Stimulated activated CD4-positive, alpha-beta T cell treated with anti-CD3 and anti-CD28 coated beads, TNF-alpha, amount 100 ng/mL, for 1 hour (primary cell): ENCODE results near the gene ABR.
"Not testable (repeated sequence)": the region's sequence is repeated elsewhere in the genome, so short reads cannot be mapped to it uniquely, and the experiment has no call there.

Source experiments
- DNase-seq, 3 donors: peaks; one replicate each; pipeline ENCODE4 v3.0.0-alpha.2; 2020; ENCODE audit warnings: low read depth in 3 of 3, low spot score in 1 of 3

ABR gene

DNA sequence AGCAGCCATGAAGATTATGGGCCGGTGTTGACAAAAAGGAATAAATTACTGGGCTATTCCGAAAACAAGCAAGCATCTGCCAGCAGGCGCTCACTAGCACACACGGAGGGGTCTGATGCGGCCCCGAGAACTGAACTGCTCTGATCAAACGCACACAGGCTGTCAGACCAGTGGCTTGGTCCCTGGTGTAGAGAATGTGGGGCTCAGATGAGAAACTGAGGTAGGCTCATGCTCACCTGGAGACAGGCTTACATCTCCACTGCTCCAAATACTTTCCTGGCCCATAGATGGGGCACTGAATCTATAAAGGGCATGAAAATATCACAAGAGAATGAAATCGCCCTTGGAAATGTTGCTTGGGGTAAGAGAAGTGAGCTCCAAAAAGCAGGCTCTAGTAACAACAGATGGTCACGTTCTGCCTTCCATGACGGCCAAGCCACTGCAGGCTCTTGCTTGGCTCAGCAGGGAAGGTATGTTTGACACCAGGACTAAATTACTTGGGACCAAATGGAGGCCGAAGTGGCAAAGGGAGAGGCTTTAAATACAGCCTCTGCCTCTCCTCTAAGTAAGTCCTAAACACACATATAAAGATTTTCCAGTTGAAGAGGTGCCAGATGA is 5.4 kb downstream of the ABR start:
- DNase-seq = no peak

DNA sequence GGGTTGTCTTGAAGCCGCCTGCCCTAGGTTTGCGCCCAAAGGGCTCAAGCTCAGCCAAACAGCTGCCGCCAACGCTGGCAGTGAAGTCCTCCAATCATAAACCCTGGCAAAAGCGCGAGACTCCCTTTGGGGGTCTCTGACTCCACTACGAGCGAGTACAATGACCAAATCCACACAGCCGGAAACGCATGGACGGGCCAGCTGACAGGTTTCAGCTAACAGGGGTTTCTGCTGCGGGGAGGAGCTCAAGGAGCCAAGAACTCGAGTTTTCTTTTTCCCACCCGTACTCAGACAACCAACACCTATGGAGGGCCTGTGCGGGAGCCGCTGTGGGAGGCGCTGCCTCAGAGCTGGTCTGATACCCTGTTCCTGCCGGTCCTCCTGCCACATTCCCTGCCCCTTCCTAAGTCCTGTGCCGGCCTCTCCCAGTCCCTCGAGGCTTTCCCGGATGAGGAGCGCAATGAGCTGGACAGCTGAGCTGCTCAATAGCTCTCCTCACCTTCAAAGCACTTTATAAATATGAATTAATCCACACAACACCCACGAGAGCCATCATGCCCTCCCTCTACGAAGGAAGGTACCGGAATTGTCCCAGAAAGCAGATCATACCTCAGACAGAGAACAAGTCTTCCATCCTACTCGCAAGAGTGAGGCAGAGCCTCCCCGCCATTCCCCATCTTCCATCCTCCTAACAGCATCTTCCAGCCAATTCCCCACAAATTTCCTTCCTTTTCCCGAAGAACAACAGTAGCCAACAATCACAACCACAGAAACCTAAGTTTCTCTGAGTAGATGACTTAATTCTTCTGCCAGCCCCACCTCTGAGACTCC is 6.1 kb downstream of the ABR start:
- DNase-seq = no peak

DNA sequence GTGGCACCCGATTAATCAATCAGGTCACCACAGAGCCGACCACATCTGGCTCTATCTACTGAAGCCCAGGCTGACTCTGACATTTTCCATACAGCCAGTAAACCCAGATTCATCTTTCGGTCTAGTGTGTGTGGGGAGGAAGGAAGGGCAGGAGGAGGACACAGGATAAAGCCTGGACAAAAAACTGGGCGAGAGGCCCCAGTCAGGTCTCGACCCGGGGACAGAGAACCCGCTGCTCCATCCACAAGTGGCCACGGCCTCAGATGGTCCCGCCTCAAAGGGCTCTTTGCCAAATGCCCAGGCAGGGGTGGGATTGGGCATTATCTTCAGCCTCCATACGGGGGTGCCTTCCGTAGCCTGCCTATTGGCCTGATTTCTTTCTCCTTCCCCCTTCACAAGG is 7.8 kb downstream of the ABR start:
- DNase-seq = no peak

DNA sequence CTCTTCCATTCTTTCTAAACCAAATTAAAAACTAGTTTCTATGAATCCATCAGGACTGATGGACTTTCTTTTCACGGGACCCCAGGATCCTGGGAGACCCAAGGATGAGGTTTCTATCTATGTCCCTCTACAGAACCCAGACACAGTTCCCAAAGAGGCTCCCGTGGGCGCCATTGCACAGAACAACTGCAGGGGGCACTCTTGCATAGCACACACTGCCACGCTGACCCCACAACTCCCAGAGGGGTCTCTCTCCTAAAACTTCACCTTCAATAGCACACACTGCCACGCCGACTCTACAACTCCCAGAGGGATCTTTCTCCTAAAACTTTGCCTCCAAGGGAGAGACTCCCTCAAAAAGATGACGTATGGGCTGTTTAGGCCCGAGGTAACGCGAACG is 9.0 kb downstream of the ABR start:
- DNase-seq = no peak

DNA sequence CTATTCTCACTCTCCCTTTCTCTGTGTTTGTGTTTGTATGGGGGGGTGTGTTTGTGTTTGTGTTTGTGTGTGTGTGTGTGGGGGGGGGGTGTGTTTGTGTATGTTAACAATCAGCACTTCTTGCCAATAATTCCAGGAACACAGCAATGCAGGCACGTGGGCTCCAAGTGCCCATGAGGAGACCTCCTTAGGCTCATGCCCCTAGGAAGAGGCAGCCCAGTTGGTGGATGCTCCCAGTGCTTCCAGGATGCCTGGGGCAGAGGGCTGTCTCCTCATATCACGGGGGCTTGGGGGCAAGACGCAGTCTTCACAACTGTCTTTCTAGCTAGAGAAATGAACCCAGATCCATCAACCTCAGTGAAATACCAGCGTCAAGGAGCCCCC is 9.9 kb downstream of the ABR start:
- DNase-seq = no peak

DNA sequence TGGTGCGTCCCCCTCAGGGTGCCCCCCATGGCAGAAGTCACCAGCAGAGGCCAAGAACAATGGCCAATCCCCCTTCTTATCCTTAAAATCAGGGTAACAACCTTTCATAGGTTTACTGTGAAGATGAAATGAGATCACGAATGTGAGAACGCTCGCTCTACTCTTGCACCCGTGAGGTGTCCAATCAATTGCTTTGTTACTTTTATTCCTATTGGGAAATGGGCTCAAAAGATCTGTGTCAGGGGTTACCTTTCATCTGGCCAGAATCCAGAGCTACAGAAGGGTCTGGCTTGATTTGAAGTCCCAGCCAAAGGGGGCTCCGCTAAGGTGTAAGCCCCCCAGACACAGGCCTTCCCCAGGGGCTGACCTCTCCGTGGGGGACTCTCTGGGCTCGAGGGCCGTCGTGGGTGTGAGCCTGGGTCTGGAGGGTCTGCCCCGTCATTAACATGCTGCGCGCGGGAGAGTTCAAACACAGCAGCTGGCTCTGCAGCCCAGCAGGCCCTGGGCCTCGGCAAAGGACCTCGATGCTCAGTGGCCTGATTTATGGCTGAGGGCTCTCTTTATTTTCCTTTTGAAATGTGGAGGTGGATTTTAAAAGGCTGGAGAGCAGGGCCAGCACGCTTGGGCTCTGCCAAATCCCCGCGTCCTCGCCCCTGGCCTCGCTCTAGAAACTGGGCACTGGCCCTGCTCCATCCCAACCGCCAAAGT is 10.4 kb downstream of the ABR start:
- DNase-seq = no peak

DNA sequence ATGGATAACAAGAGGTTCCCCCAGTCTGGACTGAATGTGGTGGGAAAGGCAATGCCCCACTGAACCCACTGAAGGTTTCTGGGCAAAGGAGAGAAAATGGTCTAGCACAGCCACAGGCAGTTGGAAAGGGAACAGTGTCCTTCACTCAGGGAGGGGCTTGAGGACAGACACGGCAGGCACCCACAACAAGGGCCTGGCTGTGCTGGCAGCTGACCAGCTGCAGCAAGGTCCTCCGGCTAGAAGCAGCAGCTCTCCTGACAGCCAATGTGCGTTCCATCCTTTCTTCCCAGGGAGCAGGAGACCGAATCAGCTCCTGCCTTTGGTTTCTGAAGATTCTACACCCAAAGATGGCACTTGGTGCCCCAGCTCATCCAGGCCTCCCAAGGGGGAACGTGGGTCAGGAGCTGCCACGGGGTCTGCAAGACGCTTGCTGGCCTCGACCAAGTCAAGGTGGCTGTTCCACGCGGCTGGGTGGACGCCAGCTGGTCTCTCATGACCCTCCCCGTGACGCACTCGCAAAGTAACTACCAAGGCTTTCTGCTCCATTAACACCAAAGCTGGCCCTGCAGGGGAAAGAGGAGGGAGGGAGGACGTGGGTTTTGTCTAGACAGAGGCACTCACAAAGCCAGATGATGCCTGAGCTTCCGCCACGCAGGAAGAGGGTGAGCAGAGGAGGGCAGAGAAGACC is 11.1 kb downstream of the ABR start:
- no peak for DNase-seq

DNA sequence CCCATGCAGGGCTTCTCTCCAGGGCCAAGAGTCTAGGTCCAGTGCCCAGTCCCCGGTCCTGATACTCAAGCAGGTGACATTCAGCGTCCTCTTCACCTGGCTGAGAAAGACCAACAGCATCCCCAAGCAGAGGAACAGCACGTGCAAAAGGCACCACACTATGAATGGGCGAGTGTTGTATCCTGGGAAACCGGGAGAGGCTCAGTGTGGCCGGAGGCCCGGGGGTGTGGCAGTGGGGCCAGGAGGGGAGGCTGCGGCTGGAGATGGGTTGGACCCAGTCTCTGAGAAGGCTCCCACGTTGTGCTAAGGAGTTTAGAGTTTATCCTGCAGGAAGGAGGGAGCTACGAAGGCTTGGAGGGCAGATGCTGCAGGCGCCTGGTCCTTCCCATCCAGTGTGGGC is 13.5 kb downstream of the ABR start:
- DNase-seq = no peak

DNA sequence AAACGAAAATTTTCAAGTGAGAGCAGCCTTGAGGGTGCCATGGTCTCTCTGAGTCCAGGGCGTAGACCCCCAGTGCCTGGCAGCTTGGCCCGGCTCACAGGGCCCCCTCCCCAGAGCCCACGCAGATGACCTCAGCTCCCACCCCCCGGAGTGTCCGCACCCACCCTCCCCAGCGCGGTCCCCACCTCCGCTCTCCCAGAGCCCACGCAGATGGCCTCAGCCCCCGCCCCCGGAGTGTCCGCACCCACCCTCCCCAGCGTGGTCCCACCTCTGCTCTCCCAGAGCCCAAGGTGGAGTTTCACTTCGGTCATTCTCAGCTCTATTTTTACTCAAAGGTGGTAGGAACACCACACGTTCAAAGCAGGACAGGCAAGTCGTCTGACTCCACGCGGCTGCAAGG is 13.9 kb downstream of the ABR start:
- no peak for DNase-seq

DNA sequence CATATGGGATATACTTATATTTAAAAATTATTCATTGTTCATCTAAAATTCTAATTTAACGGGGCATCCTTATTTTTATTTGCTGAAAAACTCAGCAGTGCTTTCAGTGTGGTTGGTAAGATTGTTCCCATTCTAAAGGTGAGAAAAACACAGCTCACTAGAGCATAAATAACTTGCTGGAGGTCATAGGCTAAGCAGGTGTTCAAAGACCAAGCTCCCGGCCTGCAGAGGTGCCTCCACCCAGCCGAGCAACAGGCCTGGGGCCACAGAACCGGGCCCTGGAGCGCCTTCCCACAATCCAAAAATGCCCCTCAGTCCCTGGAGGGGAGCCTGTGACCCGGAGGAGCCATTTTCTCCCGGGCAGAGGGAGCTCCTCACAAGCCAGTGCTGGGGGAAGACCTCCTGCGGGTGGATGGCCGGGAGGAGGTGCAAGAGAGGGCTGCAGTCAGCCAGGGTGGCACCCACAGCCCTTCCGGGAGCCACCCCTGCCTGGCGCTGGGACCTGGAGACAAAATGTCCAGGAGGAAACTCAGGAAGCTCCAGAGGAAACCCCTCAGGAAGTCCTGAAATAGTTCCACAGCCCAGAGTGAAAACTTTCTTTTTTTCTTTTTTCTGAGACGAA is 14.7 kb downstream of the ABR start:
- DNase-seq = no peak

DNA sequence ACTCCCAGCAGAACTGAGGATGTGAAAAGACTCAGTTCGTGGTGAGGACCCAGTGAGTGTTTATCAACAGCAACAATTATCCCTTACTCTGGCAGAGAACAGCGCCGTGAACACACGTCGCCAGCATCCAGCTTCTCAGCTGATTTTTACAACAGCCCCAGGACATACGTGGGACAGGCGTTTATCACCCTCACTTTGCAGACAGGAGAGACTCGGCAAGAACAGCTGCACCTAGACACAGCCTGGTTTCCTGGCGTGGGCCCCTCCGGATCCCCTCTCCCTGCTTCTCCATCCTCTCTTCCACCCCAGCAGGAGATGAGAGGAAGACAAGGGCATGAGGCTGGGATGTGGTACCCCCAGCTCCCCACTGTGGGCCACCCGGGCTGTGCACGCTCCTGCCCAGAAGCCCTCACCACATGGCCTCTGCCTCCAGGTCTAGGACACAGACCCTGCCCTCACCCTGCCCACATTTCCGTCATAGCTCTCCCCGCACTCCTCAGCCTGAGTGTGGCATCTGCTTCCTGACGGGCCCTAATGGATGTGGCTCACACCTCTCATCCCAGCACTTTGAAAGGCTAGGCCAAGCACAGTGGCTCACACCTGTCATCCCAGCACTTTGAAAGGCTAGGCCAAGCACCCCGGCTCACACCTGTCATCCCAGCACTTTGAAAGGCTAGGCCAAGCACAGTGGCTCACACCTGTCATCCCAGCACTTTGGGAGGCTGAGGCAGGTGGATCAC is 17.5 kb downstream of the ABR start:
- DNase-seq = no peak

DNA sequence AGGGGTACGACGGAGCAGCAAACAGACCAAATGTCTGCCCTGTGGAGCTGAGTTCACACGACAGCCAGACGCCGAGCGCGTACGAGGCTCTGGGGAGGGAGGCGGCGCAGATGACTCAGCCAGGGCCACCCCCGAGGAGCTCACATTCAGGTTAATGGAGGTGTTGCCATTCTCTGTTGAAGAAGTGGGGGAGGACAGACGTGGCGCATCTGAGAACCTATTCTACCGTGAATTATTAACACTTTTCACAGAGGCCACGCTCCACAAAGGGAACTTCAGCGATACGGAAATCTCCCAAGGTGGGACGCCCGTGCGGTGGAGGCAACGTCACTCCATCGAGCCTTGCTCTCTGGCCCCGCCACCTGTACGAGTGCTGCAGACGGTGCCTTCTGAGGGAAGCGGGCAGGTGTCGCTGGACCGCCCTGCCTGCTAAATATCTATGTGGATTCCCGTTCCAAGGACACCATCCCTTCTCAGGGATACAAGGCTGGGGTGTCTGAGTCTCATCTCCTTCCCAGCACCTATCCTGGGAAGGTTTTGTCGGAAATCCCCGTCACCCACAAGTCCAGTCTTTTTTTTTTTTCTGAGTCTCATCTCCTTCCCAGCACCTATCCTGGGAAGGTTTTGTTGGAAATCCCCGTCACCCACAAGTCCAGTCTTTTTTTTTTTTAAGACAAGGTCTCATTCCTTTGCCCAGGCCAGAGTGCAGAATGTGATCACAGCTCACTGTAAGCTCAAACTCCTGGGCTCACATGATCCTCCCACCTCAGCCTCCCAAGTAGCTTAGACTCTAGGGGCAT is 19.0 kb downstream of the ABR start:
- DNase-seq = no peak

DNA sequence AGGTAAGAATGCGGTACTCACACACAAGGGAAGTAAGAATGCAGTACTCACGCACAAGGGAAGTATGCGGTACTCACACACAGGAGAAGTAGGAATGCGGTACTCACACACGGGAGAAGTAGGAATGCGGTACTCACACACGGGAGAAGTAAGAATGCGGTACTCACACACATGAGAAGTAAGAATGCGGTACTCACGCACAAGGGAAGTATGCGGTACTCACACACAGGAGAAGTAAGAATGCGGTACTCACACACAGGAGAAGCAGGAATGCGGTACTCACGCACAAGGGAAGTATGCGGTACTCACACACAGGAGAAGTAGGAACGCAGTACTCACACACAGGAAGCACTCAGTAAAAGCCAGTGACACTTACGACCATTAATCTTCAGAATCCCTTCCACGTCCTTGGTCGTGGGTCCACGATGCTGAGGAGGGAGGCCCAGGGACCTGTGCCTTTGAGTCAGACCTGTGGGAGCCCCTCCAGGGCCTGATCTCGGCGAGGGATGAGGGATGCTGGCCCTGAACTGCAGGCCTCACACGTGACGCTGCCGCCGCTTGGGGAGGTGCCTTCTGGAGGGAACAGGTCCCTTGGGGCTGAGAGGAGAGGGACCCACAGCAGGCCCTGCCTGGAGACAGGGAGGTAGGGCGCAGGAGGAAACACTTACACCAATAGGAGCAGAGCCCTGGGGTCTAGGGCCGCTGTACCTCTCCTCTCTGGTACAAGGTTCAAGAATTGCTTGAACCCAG is 20.2 kb downstream of the ABR start:
- DNase-seq = no peak

DNA sequence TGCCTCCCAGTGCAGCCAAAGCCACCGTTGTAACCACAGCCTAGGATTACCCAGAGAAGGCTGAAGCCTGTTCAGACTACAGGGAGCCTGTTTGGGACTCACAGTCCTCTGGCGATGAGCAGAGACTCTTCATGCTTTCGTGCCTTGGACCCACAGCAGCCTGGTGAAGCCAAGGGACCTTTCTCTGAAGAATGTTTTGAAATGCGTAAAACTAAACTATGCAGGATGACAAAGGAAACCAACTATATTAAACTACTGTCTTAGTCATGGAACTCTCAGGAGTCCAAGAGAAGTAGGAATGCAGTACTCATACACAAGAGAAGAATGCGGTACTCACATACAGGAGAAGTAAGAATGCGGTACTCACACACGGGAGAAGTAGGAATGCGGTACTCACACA is 20.9 kb downstream of the ABR start:
- no peak for DNase-seq

DNA sequence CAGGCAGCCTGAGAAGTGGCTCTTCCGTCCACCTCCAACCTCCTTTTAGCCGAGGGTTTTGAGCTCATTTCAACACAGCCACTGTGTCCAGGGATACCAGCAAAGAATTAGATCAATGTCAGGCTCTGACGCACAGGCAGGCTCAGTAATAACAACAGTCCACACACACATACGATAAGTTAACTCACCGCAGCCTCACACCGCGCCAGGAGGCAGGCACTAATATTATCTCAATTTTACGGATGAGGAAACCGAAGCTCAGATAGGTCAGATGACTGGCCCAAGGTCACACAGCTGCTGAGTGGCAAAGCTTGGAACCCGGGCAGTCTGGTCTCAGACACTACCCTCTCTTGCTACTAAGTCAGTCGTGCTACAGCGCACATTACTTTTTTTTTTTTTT is 22.9 kb downstream of the ABR start:
- DNase-seq = no peak

DNA sequence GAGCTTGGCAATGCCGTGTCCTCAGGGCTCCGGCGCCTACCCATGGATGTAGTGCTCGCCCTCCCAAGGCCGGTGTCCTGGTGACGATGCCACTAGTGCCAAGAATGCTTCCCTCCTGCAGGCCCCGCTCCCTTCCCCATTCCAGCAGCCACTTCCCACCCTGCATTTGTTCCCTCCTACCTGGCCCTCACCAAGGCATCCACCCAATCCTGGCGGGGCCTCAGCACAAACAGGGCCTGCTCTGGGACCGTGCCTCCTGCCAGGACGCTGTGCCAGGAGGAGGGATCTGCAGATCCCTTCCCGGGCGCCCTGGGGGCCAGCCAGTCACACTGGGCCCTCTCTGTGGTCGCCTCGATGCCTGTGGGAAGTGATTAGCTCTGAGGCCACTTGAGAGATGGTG is 25.1 kb downstream of the ABR start:
- no peak for DNase-seq

DNA sequence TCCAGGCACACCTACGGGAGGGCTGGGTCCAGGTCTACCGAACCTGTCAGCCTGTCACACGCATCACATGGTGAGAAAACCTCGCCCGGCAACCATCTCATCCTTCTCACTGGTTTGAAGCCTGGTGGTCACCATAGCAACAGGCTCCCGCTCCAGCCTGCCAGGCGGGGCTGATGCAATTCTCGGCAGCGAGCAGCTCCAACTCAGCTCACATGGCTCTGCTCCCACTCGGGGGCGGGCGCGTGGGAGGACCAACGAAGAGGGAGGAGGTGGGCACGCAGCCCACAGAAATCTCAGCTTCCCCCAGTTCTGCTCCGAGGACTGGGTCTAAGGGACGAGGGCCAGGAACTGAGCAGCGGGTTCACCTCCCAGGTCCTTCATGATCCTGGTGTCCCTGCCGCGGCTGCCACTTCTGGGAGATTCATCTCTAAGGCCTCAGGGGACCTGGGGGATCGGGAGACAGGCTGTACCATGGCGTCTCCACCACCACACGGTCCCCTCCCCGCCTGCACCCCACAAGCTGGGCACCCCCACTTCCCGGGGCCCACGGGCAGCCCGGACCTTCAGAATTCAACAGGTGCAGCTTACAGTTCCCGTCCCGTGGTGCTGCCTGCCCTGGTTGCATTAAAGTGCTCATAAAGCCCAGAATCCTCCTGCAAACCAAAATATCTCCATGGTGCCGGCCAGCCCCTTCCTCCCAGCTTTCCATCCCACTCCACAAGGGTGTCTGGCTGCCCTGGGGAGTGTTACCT is 25.8 kb downstream of the ABR start:
- no peak for DNase-seq

DNA sequence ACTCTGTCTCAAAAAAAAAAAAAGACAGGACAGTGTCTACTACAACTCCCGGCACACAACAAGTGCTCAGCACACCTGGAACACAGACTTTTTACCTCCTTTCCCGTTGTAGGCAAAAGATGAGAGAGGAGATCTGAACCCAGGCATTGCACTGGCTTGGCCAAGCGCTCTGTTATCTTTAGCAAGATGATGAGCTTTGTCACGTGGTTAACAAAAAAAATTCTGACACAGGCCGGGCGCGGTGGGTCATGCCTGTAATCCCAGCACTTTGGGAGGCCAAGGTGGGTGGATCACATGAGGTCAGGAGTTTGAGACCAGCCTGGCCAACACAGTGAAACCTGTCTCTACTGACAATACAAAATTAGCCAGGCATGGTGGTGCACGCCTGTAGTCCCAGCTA is 27.2 kb downstream of the ABR start:
- not testable (repeated sequence) for DNase-seq
